ENCODE data around the gene KCTD5. TPM values are rescaled to one million over a fixed set of nuclear protein-coding genes. Genes with fewer than 3 reads are reported as not detected.

KCTD5 gene
- total RNA-seq, 2 donors from 2014 or later, result 19.6 to 21.9 TPM

DNA sequence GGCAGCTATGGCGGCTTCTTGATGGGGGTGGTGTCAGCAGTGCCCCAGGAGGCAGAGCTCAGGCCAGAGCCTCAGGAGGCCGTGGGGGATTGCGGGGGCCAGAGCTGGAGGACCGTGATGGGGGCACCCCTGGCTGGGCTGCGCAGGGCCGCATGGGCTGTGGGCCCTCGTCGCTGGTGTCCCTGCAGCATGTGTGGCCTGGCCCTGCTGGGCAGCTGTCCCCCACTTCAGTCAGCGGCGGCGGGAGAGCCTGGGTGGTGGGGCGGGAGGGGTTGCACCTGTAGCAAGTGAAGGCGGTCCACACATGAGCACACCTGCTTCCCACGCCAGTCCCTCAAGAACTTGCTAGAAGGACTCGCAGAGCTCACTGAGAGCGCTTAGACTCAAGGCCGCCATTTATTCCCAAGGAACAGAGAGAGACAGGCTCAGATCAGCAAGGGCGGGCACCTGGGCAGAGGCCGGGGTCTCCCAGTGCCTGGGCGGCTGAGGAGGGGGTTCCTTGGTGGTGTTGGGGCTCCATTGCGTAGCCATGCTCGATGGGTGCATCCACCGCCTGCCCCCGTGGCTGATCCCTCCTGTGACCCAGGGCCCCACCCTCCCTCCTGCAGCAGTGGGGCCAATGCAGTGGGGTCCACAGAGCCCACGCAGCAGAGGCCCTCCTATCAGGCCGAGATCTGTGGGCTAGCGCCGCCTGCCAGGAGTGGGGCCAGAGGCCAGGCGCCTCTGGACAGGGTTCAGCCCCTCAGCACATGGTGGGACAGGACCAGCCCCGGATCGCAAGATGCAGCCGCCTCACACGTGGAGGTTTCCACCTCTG is 22.1 kb downstream of the KCTD5 start:
- H3K9me3 ChIP-seq (ENCODE audit: control insufficient read depth, low read length, poor library complexity, severe bottlenecking), result no peaks in the 10 kb centered on the region
- no peaks in the 10 kb centered on the region for H3K36me3 Mint-ChIP-seq (ENCODE audit: low read depth)
- H3K4me3 Mint-ChIP-seq, result no peak overlapping the region
- no peak for DNase-seq
- H3K27ac Mint-ChIP-seq, result no peak overlapping the region
- no peaks in the 10 kb centered on the region for H3K4me1 Mint-ChIP-seq
- no peak for ATAC-seq
- no peaks in the 10 kb centered on the region for H3K27me3 Mint-ChIP-seq

DNA sequence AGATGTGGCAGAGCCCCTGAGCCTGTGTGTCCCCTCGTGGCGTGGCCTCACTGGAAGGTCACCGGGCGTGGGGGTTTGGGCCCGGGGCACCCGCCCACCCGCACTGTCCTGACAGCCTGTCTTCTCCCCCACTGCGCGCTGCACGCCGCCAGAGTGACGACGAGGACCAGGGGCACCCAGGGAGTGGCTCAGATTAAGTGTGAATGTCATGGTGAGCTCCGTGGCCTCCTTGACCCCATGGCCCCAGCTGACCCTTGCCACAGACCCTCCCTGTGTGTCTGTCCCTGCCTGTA is 22.6 kb downstream of the KCTD5 start:
- H3K4me1 Mint-ChIP-seq, result no peaks in the 10 kb centered on the region
- H3K27me3 Mint-ChIP-seq, result no peaks in the 10 kb centered on the region
- H3K4me3 Mint-ChIP-seq, result no peak overlapping the region
- DNase-seq (no peak), ATAC-seq (no peak)
- no peaks in the 10 kb centered on the region for H3K36me3 Mint-ChIP-seq (ENCODE audit: low read depth)
- H3K9me3 ChIP-seq (ENCODE audit: control insufficient read depth, low read length, poor library complexity, severe bottlenecking), result no peaks in the 10 kb centered on the region
- H3K27ac Mint-ChIP-seq, result no peak overlapping the region

- Mint-ChIP-seq H3K36me3 (ENCODE audit: low read depth) (no peaks in the 10 kb centered on the region), H3K4me3 (no peak overlapping the region), H3K27me3 (no peaks in the 10 kb centered on the region), H3K4me1 (no peaks in the 10 kb centered on the region), H3K27ac (no peak overlapping the region)
- no peaks in the 10 kb centered on the region for H3K9me3 ChIP-seq (ENCODE audit: control insufficient read depth, low read length, poor library complexity, severe bottlenecking)
- DNase-seq, result no peak
- no peak for ATAC-seq
Observed at GRCh38 chr16:2705351-2705750, 23.0 kb downstream of the KCTD5 start.

DNA sequence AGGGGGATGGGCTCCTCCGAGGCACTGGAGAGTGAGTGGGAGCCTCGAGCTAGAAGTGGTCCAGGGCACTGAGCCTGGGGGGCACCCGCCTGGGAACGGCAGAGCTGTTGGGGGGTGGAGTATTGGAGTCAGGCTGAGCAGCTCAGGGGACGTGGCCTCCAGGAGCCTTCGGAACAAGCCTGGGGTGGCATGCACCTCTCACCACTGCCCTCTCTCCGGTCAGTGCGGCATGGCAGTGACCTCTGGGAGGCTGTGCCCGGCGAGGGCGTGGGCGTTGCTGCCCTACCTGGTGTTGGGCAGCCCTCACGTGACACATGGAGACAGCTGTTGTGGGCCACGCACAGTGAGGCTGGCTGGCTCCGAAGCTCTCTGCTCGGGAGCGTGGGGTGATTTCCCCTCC is 23.8 kb downstream of the KCTD5 start:
- Mint-ChIP-seq H3K4me3 (no peak overlapping the region), H3K36me3 (ENCODE audit: low read depth) (no peaks in the 10 kb centered on the region), H3K27ac (no peak overlapping the region), H3K27me3 (no peaks in the 10 kb centered on the region), H3K4me1 (no peaks in the 10 kb centered on the region)
- DNase-seq (no peak), ATAC-seq (no peak)
- no peaks in the 10 kb centered on the region for H3K9me3 ChIP-seq (ENCODE audit: control insufficient read depth, low read length, poor library complexity, severe bottlenecking)

DNA sequence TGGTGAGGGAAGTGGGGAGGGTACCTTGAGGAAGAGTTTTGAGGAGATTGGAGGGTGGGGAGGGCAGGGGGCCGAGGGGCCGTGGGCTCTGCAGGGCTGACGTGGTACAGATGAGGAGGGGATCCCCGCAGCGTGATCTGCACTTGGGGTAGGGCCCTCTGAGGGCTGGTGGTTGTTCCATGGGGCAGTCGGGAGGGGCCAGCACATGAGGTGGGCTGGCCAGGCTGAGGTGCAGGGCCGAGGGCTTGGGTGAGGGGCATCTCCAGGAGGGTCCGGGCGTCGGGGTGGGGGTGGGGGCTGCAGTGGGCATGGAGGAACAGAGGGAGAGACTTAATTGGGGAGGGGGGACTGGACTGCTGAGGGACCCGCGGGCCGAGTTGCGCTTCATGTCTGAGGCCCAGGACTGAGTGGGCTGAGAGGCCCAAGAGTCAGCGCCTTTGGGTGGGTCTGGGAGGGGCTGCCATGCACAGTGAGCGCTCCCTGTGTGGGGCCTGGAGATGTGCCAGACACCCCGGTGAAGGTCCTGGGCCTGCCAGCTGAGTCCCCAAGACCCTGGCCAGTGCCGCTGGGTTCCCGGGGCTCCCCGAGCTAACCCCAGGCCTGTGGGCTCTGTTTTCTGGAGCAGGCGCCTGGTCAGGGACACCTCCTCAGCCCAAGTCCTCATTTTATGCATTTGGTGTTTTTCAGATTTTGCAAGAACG is 24.4 kb downstream of the KCTD5 start:
- H3K4me1 Mint-ChIP-seq, result no peaks in the 10 kb centered on the region
- no peaks in the 10 kb centered on the region for H3K9me3 ChIP-seq (ENCODE audit: control insufficient read depth, low read length, poor library complexity, severe bottlenecking)
- no peak for DNase-seq
- H3K27ac Mint-ChIP-seq, result no peak overlapping the region
- ATAC-seq, result no peak
- no peak overlapping the region for H3K4me3 Mint-ChIP-seq
- H3K27me3 Mint-ChIP-seq, result no peaks in the 10 kb centered on the region
- H3K36me3 Mint-ChIP-seq (ENCODE audit: low read depth), result no peaks in the 10 kb centered on the region

- no peaks in the 10 kb centered on the region for H3K27me3 Mint-ChIP-seq
- H3K27ac Mint-ChIP-seq, result no peak overlapping the region
- H3K9me3 ChIP-seq (ENCODE audit: control insufficient read depth, low read length, poor library complexity, severe bottlenecking), result no peaks in the 10 kb centered on the region
- no peak for DNase-seq
- no peak overlapping the region for H3K4me3 Mint-ChIP-seq
- ATAC-seq, result no peak
- H3K4me1 Mint-ChIP-seq, result no peaks in the 10 kb centered on the region
- no peaks in the 10 kb centered on the region for H3K36me3 Mint-ChIP-seq (ENCODE audit: low read depth)
Observed at GRCh38 chr16:2707368-2708289, 25.3 kb downstream of the KCTD5 start.

- ATAC-seq, result no peak
- H3K4me1 Mint-ChIP-seq, result no peaks in the 10 kb centered on the region
- H3K27ac Mint-ChIP-seq, result no peak overlapping the region
- DNase-seq, result no peak
- no peaks in the 10 kb centered on the region for H3K9me3 ChIP-seq (ENCODE audit: control insufficient read depth, low read length, poor library complexity, severe bottlenecking)
- no peak overlapping the region for H3K4me3 Mint-ChIP-seq
- H3K27me3 Mint-ChIP-seq, result no peaks in the 10 kb centered on the region
- H3K36me3 Mint-ChIP-seq (ENCODE audit: low read depth), result no peaks in the 10 kb centered on the region
Observed at GRCh38 chr16:2708290-2708639, 25.9 kb downstream of the KCTD5 start.

DNA sequence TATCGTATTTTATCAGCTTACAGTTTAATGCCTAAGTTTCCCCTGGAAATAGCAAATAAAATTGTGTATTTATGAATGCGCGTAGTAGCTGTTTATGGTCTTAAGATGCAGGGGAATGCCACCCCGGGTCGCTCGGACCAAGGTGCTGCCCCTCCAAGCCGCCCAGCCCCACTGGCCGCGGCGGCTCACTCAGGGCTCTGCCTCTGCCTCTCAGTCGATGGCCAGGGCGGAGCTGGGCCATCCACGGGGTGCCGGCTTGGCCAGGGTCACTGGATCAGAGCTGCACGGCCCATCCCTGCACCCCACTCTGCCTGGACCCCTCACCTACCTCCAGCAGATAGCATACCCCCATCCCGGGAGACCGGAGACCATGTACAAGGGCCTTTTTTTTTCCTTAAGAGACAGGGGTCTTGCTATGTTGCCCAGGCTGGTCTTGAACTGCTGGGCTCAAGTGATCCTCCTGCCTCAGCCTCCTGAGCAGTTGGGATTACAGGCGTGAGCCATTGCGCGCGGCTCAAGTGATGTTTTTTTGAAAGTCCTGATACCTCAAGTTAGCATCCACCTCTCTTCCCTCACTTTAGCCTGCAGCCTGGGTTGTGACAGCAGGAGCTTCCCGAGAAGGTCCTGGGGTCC is 26.7 kb downstream of the KCTD5 start:
- no peaks in the 10 kb centered on the region for H3K9me3 ChIP-seq (ENCODE audit: control insufficient read depth, low read length, poor library complexity, severe bottlenecking)
- ATAC-seq (no peak), DNase-seq (no peak)
- H3K27ac Mint-ChIP-seq, result no peak overlapping the region
- no peaks in the 10 kb centered on the region for H3K36me3 Mint-ChIP-seq (ENCODE audit: low read depth)
- H3K27me3 Mint-ChIP-seq, result no peaks in the 10 kb centered on the region
- no peak overlapping the region for H3K4me3 Mint-ChIP-seq
- no peaks in the 10 kb centered on the region for H3K4me1 Mint-ChIP-seq

GRCh38 chr16:2709588-2709984 is 27.3 kb downstream of the KCTD5 start:
- H3K27me3 Mint-ChIP-seq, result no peaks in the 10 kb centered on the region
- DNase-seq (no peak), ATAC-seq (no peak)
- no peak overlapping the region for H3K27ac Mint-ChIP-seq
- no peaks in the 10 kb centered on the region for H3K36me3 Mint-ChIP-seq (ENCODE audit: low read depth)
- no peak overlapping the region for H3K4me3 Mint-ChIP-seq
- H3K9me3 ChIP-seq (ENCODE audit: control insufficient read depth, low read length, poor library complexity, severe bottlenecking), result no peaks in the 10 kb centered on the region
- no peaks in the 10 kb centered on the region for H3K4me1 Mint-ChIP-seq

DNA sequence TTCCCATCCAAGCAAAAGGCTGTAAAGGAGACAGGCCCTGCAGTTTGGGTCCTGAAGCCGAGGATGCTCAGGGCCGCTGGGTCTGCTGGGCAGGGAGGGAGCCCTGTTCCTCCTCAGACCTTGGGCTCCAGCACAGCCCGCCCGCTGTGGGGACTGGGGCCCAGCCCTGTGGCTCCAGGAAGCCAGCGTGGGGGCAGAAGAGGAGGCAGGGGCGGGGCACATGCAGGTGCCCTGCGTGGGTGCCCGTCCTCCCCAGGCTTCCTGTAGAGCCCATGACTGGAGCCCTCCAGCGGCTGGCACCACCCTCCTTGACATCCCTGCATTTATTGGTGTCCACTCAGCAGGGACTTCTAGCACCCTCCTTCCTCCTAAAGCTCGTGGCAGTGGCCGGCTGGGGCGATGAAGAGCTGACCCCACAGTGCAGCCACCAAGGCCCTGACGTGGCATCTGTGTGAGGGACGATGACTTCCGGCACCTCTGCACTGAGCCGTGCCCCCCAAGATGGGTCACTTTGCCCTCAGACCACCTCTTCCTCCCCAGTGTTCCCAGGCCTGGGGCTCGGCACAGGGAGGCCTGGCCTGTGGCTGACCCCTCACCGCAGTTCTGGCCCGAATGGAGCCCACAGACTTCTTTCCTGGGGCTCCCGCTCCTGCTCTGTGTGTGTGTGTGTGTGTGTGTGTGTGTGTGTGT is 27.8 kb downstream of the KCTD5 start:
- Mint-ChIP-seq H3K27ac (no peak overlapping the region), H3K4me3 (no peak overlapping the region), H3K4me1 (peaks cover 3% of the 10 kb centered on the region), H3K36me3 (ENCODE audit: low read depth) (no peaks in the 10 kb centered on the region), H3K27me3 (no peaks in the 10 kb centered on the region)
- no peaks in the 10 kb centered on the region for H3K9me3 ChIP-seq (ENCODE audit: control insufficient read depth, low read length, poor library complexity, severe bottlenecking)
- DNase-seq, result no peak
- no peak for ATAC-seq

GRCh38 chr16:2710711-2711231 is 28.4 kb downstream of the KCTD5 start:
- no peaks in the 10 kb centered on the region for H3K27me3 Mint-ChIP-seq
- peaks cover 4% of the 10 kb centered on the region for H3K4me1 Mint-ChIP-seq
- no peak overlapping the region for H3K27ac Mint-ChIP-seq
- DNase-seq (no peak), ATAC-seq (no peak)
- no peak overlapping the region for H3K4me3 Mint-ChIP-seq
- no peaks in the 10 kb centered on the region for H3K36me3 Mint-ChIP-seq (ENCODE audit: low read depth)
- H3K9me3 ChIP-seq (ENCODE audit: control insufficient read depth, low read length, poor library complexity, severe bottlenecking), result no peaks in the 10 kb centered on the region

DNA sequence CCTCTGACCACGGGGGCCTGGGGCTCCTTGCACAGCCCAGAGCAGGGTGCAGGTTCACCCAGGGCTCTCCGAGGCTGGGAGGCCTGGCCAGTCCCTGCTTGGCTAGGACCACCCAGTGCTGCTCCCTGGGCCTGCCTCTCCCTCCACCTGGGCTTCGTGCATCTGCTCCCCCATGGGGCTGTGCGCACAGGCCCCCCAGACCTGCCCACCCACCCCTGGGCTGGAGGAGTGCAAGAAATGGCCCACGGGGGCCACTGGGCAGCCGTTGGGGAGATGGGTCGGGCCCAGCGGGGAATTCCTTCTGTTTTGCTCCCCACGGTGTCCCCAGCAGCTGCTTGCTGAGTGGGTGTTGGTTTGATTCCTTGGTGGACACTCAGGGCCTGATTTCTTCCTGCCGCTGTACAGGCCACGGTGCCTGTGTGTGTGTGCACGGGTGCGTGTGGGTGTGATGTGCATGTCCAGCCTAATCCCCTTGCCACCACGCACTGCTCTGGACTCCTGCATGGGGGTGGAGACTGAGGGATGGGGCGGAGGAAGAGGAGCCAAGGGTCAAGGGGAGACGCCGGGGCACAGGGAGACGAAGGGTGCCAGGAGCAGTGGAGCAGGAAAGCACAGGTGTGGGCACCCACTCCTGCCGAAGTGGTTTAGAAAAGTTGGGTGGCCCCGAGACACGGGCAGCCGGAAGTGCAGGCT is 29.2 kb downstream of the KCTD5 start:
- no peaks in the 10 kb centered on the region for H3K36me3 Mint-ChIP-seq (ENCODE audit: low read depth)
- ATAC-seq, result no peak
- no peak overlapping the region for H3K4me3 Mint-ChIP-seq

More for the DNA sequence above, 29.2 kb downstream of the KCTD5 start:
- DNase-seq, result no peak
- peaks cover 6% of the 10 kb centered on the region for H3K4me1 Mint-ChIP-seq
- H3K27me3 Mint-ChIP-seq, result no peaks in the 10 kb centered on the region
- no peak overlapping the region for H3K27ac Mint-ChIP-seq
- H3K9me3 ChIP-seq (ENCODE audit: control insufficient read depth, low read length, poor library complexity, severe bottlenecking), result no peaks in the 10 kb centered on the region

Measured in T-helper 17 cell (primary cell).